GM12878 (cell line): ENCODE measurements around the gene PPP1R12A. TPM values are rescaled to one million over a fixed set of nuclear protein-coding genes. Genes with fewer than 3 reads are reported as not detected.

Experiments
- ATAC-seq: fragments of 200-7000 bp; cut with Tn5 transposase; 3 replicates; pipeline ENCODE4 v1.9.1; 2020; ENCODE audit warnings: mild to moderate bottlenecking, moderate library complexity
- BruUV-seq: library from RNA; stranded (reverse); fragments of 400-500 nt; replicated peaks from 2 replicates; lab custom pipeline; 2021; lab: Mats Ljungman, UMichigan
- CTCF ChIA-PET: fragments of 300-600 bp; sonication (Branson Sonifier 250); formaldehyde crosslinking; extraction: SDS; loops from one replicate; lab custom pipeline; 2021; ENCODE audit warnings: inconsistent platforms; lab: Yijun Ruan, JAX
- POLR2A ChIA-PET: fragments of 350-600 bp; formaldehyde crosslinking; extraction: SDS; loops from one replicate; lab custom pipeline; 2021; ENCODE audit warnings: inconsistent platforms; lab: Charles Lee
- RAD21 ChIA-PET: fragments of 300-600 bp; sonication (Branson Sonifier 250); formaldehyde crosslinking; loops from one replicate; lab custom pipeline; 2023; ENCODE audit warnings: antibody characterized with exemption; ENCODE audit not compliant: unreplicated experiment; lab: Charles Lee
- SMC1A ChIA-PET: fragments of 300-600 bp; sonication (Branson Sonifier 250); formaldehyde crosslinking; loops from one replicate; lab custom pipeline; 2023; ENCODE audit not compliant: unreplicated experiment, uncharacterized antibody; lab: Charles Lee
- DNase-seq: peaks from one replicate; pipeline ENCODE4 v3.0.0-alpha.2; 2011; ENCODE audit warnings: low read depth, low spot score
- FAIRE-seq: peaks from 3 replicates; lab custom pipeline; 2011; peaks lifted over from hg19 to GRCh38; lab: Jason Lieb, UNC
- H2AFZ ChIP-seq: 2 replicates; pipeline ENCODE4 v1.6.0; 2011; ENCODE audit warnings: low read depth, low read length, control low read depth; ENCODE audit not compliant: control insufficient read depth
- H3K27ac ChIP-seq: 2 replicates; pipeline ENCODE4 v1.5.1; 2011; ENCODE audit warnings: control low read depth; ENCODE audit not compliant: control insufficient read depth, insufficient read depth
- H3K27me3 ChIP-seq, 2 experiments: replicated peaks in 1 of 2; 2 replicates each; pipeline versions ENCODE4 v1.6.0 to v1.6.1; 2011; ENCODE audit warnings: low read length in 1 of 2; ENCODE audit not compliant: control insufficient read depth in 2 of 2, insufficient read depth in 2 of 2
- H3K36me3 ChIP-seq, 2 experiments: 2 replicates each; pipeline ENCODE4 v1.5.1; 2011; ENCODE audit warnings: low read length in 1 of 2; ENCODE audit not compliant: control insufficient read depth in 2 of 2, insufficient read depth in 2 of 2
- H3K4me1 ChIP-seq: 2 replicates; pipeline ENCODE4 v1.6.1; 2011; ENCODE audit warnings: mild to moderate bottlenecking, low read length, moderate library complexity, mixed read lengths; ENCODE audit not compliant: control insufficient read depth, insufficient read depth
- H3K4me2 ChIP-seq: 2 replicates; pipeline ENCODE4 v1.6.0; 2011; ENCODE audit warnings: control low read depth; ENCODE audit not compliant: control insufficient read depth, insufficient read depth
- H3K4me3 ChIP-seq: fragments of 200-600 bp; sonication (generic); 2 replicates; pipeline ENCODE4 v1.5.1; 2016
- H3K79me2 ChIP-seq: 2 replicates; pipeline ENCODE4 v1.6.0; 2011; ENCODE audit warnings: low read length; ENCODE audit not compliant: control insufficient read depth, insufficient read depth
- H3K9ac ChIP-seq: 2 replicates; pipeline ENCODE4 v1.8.0; 2011; ENCODE audit warnings: low read length, control low read depth, mixed read lengths; ENCODE audit not compliant: control insufficient read depth, insufficient read depth
- H3K9me3 ChIP-seq: replicated peaks from 3 replicates; pipeline ENCODE4 v1.5.1; 2011; ENCODE audit warnings: mild to moderate bottlenecking, low read length; ENCODE audit not compliant: control insufficient read depth, insufficient read depth
- H4K20me1 ChIP-seq: 2 replicates; pipeline ENCODE4 v1.6.0; 2011; ENCODE audit not compliant: control insufficient read depth, insufficient read depth
- ATF3 ChIP-seq: IDR thresholded peaks from 2 replicates; pipeline ENCODE4 v1.6.1; 2011; ENCODE audit warnings: low read depth, mild to moderate bottlenecking, low read length, moderate library complexity, borderline replicate concordance; ENCODE audit errors: extremely low read depth
- CREB1 ChIP-seq: IDR thresholded peaks from 2 replicates; pipeline ENCODE4 v1.6.1; 2012; ENCODE audit warnings: low read depth, mild to moderate bottlenecking, inconsistent platforms
- ETV6 ChIP-seq, 2 experiments: fragments of 450-650 bp in 1 of 2; IDR thresholded peaks in 1 of 2; conservative IDR thresholded peaks in 1 of 2; 2 replicates each; pipeline ENCODE4 v1.6.1; 2014; ENCODE audit warnings: antibody characterized with exemption in 1 of 2, borderline replicate concordance in 1 of 2, low read depth in 1 of 2, mild to moderate bottlenecking in 1 of 2, moderate library complexity in 1 of 2
- GATAD2B ChIP-seq: fragments of 450-650 bp; conservative IDR thresholded peaks from 2 replicates; pipeline ENCODE4 v1.6.1; 2017; ENCODE audit warnings: low read depth, mild to moderate bottlenecking, moderate library complexity
- IKZF1 ChIP-seq: fragments of 450-650 bp; conservative IDR thresholded peaks from 2 replicates; pipeline ENCODE4 v1.6.1; 2017; ENCODE audit warnings: antibody characterized with exemption, mild to moderate bottlenecking
- KAT2A ChIP-seq: conservative IDR thresholded peaks from 2 replicates; pipeline ENCODE4 v1.6.1; 2011; ENCODE audit warnings: low read depth, low read length; ENCODE audit not compliant: control insufficient read depth
- MTA3 ChIP-seq: IDR thresholded peaks from 2 replicates; pipeline ENCODE4 v1.6.1; 2012; ENCODE audit warnings: low read length, inconsistent platforms, borderline replicate concordance
- MYC ChIP-seq: IDR thresholded peaks from 2 replicates; pipeline ENCODE4 v1.6.1; 2011; ENCODE audit warnings: mild to moderate bottlenecking, low read length, moderate library complexity, inconsistent platforms; ENCODE audit not compliant: insufficient read depth, insufficient replicate concordance, insufficient read length, severe bottlenecking
- NBN ChIP-seq: fragments of 450-650 bp; IDR thresholded peaks from 2 replicates; pipeline ENCODE4 v1.6.1; 2016
- PAX5 ChIP-seq: IDR thresholded peaks from 2 replicates; pipeline ENCODE4 v1.6.1; 2011; ENCODE audit warnings: low read depth, low read length, borderline replicate concordance
- SIN3A ChIP-seq: IDR thresholded peaks from 2 replicates; pipeline ENCODE4 v1.6.1; 2012; ENCODE audit warnings: low read depth, low read length, improper control_type of control experiment
- STAT1 ChIP-seq: fragments of 450-650 bp; conservative IDR thresholded peaks from 2 replicates; pipeline ENCODE4 v1.6.1; 2014; ENCODE audit warnings: antibody characterized with exemption, mild to moderate bottlenecking
- USF2 ChIP-seq: IDR thresholded peaks from 2 replicates; pipeline ENCODE4 v1.6.1; 2011; ENCODE audit warnings: low read depth, low read length, improper control_type of control experiment, borderline replicate concordance
- ZZZ3 ChIP-seq: IDR thresholded peaks from 2 replicates; pipeline ENCODE4 v1.6.1; 2011; ENCODE audit warnings: low read depth; ENCODE audit not compliant: control insufficient read depth, insufficient read length
- WGBS: methylation state at CpG from one replicate; pipeline ENCODE4 v1.1.6; 2016; ENCODE audit warnings: low lambda C conversion rate; ENCODE audit not compliant: insufficient replicate concordance, insufficient coverage; ENCODE audit errors: missing lambda C conversion rate; 5-methylcytosine and 5-hydroxymethylcytosine counted together
- in situ Hi-C: fragments of 300-500 bp; cut with MboI; formaldehyde crosslinking; loops from 9 replicates; pipeline ENCODE4 v1.14.3; 2018; ENCODE audit warnings: mixed read lengths
- intact Hi-C: fragments of 100-400 bp; cut with micrococcal nuclease; formaldehyde crosslinking; loops from one replicate; pipeline ENCODE4 v1.14.2; 2022; ENCODE audit not compliant: unreplicated experiment
- polyA plus RNA-seq, 11 experiments: library from polyadenylated mRNA; depleted of rRNA in 4 of 11; unstranded in 6 of 11; stranded (reverse) in 5 of 11; fragments of >200 nt; fragmentation: Nextera tagmentation in 4 of 11; fragmentation: Illumina TruSeq in 1 of 11; extraction: Ambion mirVana in 4 of 11; extraction: Trizol in 1 of 11; gene quantifications; 1 replicate in 1 of 11; 2 replicates in 10 of 11; pipeline versions ENCODE4 v1.2.1 to v1.2.3, GENCODE V29; 2011 to 2016; ENCODE audit warnings: inconsistent platforms in 2 of 11, missing spikeins in 2 of 11, low read depth in 1 of 11
- total RNA-seq, 4 experiments: library from RNA; depleted of rRNA in 3 of 4; stranded (reverse); fragments of >200 nt in 3 of 4; fragmentation: Illumina TruSeq in 1 of 4; extraction: Trizol in 1 of 4; gene quantifications; 2 replicates each; pipeline versions ENCODE4 v1.2.1 to v1.2.3, GENCODE V29; 2013 to 2021
- TF ChIP-seq, protein P1 (sequence below): fragments of 450-650 bp; IDR thresholded peaks from 2 replicates; pipeline ENCODE4 v1.6.1; 2016; ENCODE audit warnings: mild to moderate bottlenecking

The PPP1R12A gene
- total and polyA plus RNA-seq, 10 of the 15 experiments (the other 5 are each of a cell fraction or from before 2014, with no cell fraction given), result 22.8 to 134 (median 51.4) TPM

GRCh38 chr12:79844693-79845092, 90.2 kb downstream of the PPP1R12A start:
- peaks cover 5% of the 10 kb centered on the region; the same call in 2 of the 3 replicates for H3K9me3 ChIP-seq
- CTCF ChIA-PET, result interaction anchor here (1.0 to 1.9 kb wide), 3 partner anchors 13 to 41 kb away, joined by 3 to 6 read pairs (median 4); no protein-coding TSS in a partner anchor
- in situ Hi-C loops (no loop called here), intact Hi-C loops (no loop called here)
- no peak overlapping the region for H3K27ac ChIP-seq
- peaks cover 0 to 7% of the 10 kb centered on the region in 2 experiments; a peak in 3 of 4 replicates for H3K36me3 ChIP-seq
- no peak overlapping the region for H3K9ac ChIP-seq
- RAD21 ChIA-PET, result no interaction called here
- TF ChIP-seq ETV6 (conservative IDR thresholded peaks at IDR 0.05 in 1 of 2, IDR thresholded peaks at IDR 0.05 in 1 of 2; ENCODE audit: borderline replicate concordance in 1 of 2, low read depth in 1 of 2) (no peak), KAT2A (no peak), SIN3A (no peak)
- no peaks in the 10 kb centered on the region for H4K20me1 ChIP-seq
- DNase-seq (no peak), ATAC-seq (no peak), FAIRE-seq (peak; percentile 52)
- BruUV-seq, result no TSS peak
- no peak overlapping the region for H2AFZ ChIP-seq
- SMC1A ChIA-PET, result interaction anchor here (0.9 kb wide), 1 partner anchor 22 kb away, joined by 4 read pairs; no protein-coding TSS in a partner anchor
- H3K4me1 ChIP-seq, result no peaks in the 10 kb centered on the region
- peaks cover 8% of the 10 kb centered on the region for H3K79me2 ChIP-seq
- H3K4me3 ChIP-seq, result no peak overlapping the region
- H3K4me2 ChIP-seq, result no peak overlapping the region
- POLR2A ChIA-PET, result no interaction called here
- no peaks in the 10 kb centered on the region for H3K27me3 ChIP-seq

GRCh38 chr12:79843978-79844377, 90.9 kb downstream of the PPP1R12A start:
- RAD21 ChIA-PET, result no interaction called here
- BruUV-seq, result TSS peak; percentile 50
- no peaks in the 10 kb centered on the region for H3K4me1 ChIP-seq
- FAIRE-seq, result no peak
- H3K36me3 ChIP-seq, result peaks cover 2 to 14% of the 10 kb centered on the region in 2 experiments
- intact Hi-C loops (no loop called here), in situ Hi-C loops (no loop called here)
- H2AFZ ChIP-seq, result no peak overlapping the region
- DNase-seq, result no peak
- POLR2A ChIA-PET, result interaction anchor here (0.6 kb wide), 1 partner anchor 48 kb away, joined by 3 read pairs; no protein-coding TSS in a partner anchor
- peaks cover 11% of the 10 kb centered on the region for H3K9me3 ChIP-seq
- no peak for ATAC-seq
- no peak overlapping the region for H3K27ac ChIP-seq
- no peaks in the 10 kb centered on the region for H4K20me1 ChIP-seq
- peaks cover 4% of the 10 kb centered on the region for H3K79me2 ChIP-seq
- WGBS, result 98% methylated on average over 3 of the region's 3 CpGs
- CTCF ChIA-PET, result interaction anchor here (1.1 kb wide), 1 partner anchor 42 kb away, joined by 4 read pairs; no protein-coding TSS in a partner anchor
- SMC1A ChIA-PET, result interaction anchor here (0.9 to 1.3 kb wide), 2 partner anchors 17 to 21 kb away, joined by 3 to 4 read pairs; no protein-coding TSS in a partner anchor
- no peak overlapping the region for H3K4me3 ChIP-seq
- no peaks in the 10 kb centered on the region for H3K27me3 ChIP-seq
- no peak overlapping the region for H3K9ac ChIP-seq
- no peak overlapping the region for H3K4me2 ChIP-seq
- TF ChIP-seq CREB1, result no peak
- no peak for TF ChIP-seq IKZF1
- no peak for TF ChIP-seq MYC
- no peak for TF ChIP-seq STAT1
- TF ChIP-seq ATF3, result no peak
- no peak for TF ChIP-seq NBN
- no peak for TF ChIP-seq GATAD2B
- no peak for TF ChIP-seq SIN3A
- no peak for TF ChIP-seq USF2
- TF ChIP-seq MTA3, result no peak
- no peak for TF ChIP-seq PAX5
- TF ChIP-seq ZZZ3, result no peak
- TF ChIP-seq, protein P1, sequence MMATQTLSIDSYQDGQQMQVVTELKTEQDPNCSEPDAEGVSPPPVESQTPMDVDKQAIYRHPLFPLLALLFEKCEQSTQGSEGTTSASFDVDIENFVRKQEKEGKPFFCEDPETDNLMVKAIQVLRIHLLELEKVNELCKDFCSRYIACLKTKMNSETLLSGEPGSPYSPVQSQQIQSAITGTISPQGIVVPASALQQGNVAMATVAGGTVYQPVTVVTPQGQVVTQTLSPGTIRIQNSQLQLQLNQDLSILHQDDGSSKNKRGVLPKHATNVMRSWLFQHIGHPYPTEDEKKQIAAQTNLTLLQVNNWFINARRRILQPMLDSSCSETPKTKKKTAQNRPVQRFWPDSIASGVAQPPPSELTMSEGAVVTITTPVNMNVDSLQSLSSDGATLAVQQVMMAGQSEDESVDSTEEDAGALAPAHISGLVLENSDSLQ, result no peak
